RWPE2 (cell line): Measurements from ENCODE around the gene GDPD5.

Experiments used
- ATAC-seq: fragments of 200-7000 bp; cut with Tn5 transposase; 3 replicates; pipeline ENCODE4 v1.9.1; 2021; ENCODE audit warnings: low read depth
- DNase-seq: peaks from one replicate; pipeline ENCODE4 v3.0.0-alpha.2; 2020; ENCODE audit warnings: low spot score
- H3K27ac ChIP-seq: fragments of 450-650 bp; 2 replicates; pipeline ENCODE4 v1.5.1; 2017; ENCODE audit warnings: mild to moderate bottlenecking; ENCODE audit not compliant: poor library complexity, severe bottlenecking
- H3K27me3 ChIP-seq: fragments of 250-450 bp; sonication (Bioruptor Pico); 2 replicates; pipeline ENCODE4 v1.5.1; 2021; ENCODE audit warnings: mild to moderate bottlenecking, moderate library complexity; ENCODE audit not compliant: insufficient read depth, poor library complexity, severe bottlenecking
- H3K36me3 ChIP-seq: fragments of 250-450 bp; sonication (Bioruptor Pico); 2 replicates; pipeline ENCODE4 v1.5.1; 2020; ENCODE audit warnings: low read depth, mild to moderate bottlenecking, moderate library complexity
- H3K4me1 ChIP-seq: fragments of 250-450 bp; sonication (Bioruptor Pico); 2 replicates; pipeline ENCODE4 v1.5.1; 2021; ENCODE audit warnings: mild to moderate bottlenecking, moderate library complexity; ENCODE audit not compliant: insufficient read depth, poor library complexity, severe bottlenecking
- H3K4me3 ChIP-seq: fragments of 250-450 bp; sonication (Bioruptor Pico); 2 replicates; pipeline ENCODE4 v1.5.1; 2021; ENCODE audit warnings: mild to moderate bottlenecking, moderate library complexity; ENCODE audit not compliant: severe bottlenecking
- H3K9me3 ChIP-seq: fragments of 250-450 bp; sonication (Bioruptor Pico); 2 replicates; pipeline ENCODE4 v1.5.1; 2021; ENCODE audit warnings: mild to moderate bottlenecking, moderate library complexity; ENCODE audit not compliant: severe bottlenecking
- TF ChIP-seq, protein P1 (sequence below): fragments of 450-650 bp; IDR thresholded peaks from one replicate; pipeline ENCODE4 v1.5.1; 2017; ENCODE audit warnings: mild to moderate bottlenecking, moderate library complexity; ENCODE audit not compliant: poor library complexity, severe bottlenecking

The GDPD5 gene

DNA sequence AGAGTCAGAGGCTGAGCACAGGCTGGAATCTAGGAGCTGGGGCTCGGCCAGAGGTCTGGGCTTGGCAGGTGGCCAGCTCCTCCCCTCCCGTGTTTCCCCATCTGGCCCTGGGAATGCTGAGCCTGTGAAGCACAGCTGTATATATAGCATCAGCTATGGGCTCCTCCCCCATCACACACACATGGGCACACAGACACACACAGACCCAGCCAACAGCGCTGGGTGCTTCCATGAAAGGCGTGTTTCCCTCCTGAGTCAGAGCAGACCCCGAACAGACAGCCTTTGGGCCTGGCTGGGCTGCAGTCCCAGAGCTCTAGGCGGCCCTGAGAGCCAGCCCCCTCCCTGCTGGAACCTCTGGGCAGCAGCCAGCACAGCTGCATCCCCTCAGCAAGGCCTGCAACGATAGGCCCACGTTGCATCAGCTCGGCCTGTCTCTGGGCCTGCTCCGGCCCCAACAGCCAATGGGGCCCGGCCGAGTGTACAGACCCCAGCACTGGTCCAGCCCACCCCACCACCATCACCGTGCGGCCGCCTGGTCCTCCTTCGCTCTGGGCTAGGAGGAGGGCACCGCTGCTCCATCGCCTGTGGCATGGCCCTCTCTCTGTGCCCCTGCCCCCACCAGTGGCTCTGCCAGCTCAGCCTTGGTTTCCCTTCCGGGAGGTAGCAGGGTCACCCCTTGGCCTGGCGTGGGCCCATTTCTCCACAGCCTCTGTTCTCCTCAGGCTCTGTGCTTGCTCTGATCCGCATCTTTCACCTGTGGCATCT, 28.7 kb upstream of the GDPD5 start:
- TF ChIP-seq, protein P1, sequence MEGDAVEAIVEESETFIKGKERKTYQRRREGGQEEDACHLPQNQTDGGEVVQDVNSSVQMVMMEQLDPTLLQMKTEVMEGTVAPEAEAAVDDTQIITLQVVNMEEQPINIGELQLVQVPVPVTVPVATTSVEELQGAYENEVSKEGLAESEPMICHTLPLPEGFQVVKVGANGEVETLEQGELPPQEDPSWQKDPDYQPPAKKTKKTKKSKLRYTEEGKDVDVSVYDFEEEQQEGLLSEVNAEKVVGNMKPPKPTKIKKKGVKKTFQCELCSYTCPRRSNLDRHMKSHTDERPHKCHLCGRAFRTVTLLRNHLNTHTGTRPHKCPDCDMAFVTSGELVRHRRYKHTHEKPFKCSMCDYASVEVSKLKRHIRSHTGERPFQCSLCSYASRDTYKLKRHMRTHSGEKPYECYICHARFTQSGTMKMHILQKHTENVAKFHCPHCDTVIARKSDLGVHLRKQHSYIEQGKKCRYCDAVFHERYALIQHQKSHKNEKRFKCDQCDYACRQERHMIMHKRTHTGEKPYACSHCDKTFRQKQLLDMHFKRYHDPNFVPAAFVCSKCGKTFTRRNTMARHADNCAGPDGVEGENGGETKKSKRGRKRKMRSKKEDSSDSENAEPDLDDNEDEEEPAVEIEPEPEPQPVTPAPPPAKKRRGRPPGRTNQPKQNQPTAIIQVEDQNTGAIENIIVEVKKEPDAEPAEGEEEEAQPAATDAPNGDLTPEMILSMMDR: no peak
- peak; percentile 72 for ATAC-seq
- H3K27ac ChIP-seq: peak overlapping the region; percentile 21
- no peak overlapping the region for H3K4me3 ChIP-seq
- no peaks in the 10 kb centered on the region for H3K27me3 ChIP-seq
- no peaks in the 10 kb centered on the region for H3K36me3 ChIP-seq
- H3K9me3 ChIP-seq: no peaks in the 10 kb centered on the region
- H3K4me1 ChIP-seq: peaks cover 21% of the 10 kb centered on the region
- DNase-seq: no peak

DNA sequence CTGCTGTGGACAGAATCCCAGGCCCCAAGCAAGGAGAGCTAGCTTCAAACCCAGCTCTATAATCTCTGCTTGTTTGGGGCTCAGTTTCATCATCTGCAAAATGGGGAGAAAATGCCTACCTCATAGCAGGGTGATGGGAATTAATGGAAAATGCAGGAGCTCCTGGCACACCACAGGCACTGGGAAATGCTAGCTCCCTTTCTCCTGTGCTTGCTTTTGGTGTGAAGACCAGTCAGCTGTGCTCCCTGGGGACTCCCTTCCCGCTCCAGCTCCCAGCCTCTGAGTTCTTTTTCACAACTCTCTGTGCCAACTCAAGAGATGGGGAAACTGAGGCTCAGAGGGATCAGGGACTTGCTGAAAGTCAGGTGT, 28.1 kb upstream of the GDPD5 start:
- no peak for DNase-seq
- TF ChIP-seq, protein P1: no peak
- Histone ChIP-seq H3K27ac (no peak overlapping the region), H3K36me3 (no peaks in the 10 kb centered on the region), H3K4me1 (peaks cover 21% of the 10 kb centered on the region), H3K27me3 (no peaks in the 10 kb centered on the region), H3K4me3 (no peak overlapping the region), H3K9me3 (no peaks in the 10 kb centered on the region)
- no peak for ATAC-seq

DNA sequence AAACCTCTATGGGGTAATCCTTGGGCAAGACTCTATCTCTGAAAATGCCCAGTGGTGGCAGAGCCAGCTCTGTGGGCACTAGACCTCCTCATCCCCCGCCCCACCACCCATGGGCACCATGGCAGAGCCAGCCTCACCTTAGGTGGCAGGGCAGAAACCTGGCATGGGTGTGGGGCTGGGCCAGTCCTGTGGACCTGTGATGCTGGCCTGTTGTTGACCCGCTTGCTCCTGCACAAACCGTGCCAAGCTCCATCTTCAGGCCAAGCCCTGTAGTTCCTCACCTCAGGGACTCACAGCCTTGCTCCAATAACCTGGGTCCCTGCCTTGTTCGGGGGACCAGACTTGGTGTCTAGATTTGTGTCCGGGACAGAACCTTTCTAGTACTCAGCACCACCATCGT, 27.4 kb upstream of the GDPD5 start:
- DNase-seq (no peak), ATAC-seq (no peak)
- H3K9me3 ChIP-seq: no peaks in the 10 kb centered on the region
- H3K27ac ChIP-seq: no peak overlapping the region
- H3K27me3 ChIP-seq: no peaks in the 10 kb centered on the region
- no peak overlapping the region for H3K4me3 ChIP-seq
- no peaks in the 10 kb centered on the region for H3K36me3 ChIP-seq
- peaks cover 17% of the 10 kb centered on the region for H3K4me1 ChIP-seq
- TF ChIP-seq, protein P1: no peak

DNA sequence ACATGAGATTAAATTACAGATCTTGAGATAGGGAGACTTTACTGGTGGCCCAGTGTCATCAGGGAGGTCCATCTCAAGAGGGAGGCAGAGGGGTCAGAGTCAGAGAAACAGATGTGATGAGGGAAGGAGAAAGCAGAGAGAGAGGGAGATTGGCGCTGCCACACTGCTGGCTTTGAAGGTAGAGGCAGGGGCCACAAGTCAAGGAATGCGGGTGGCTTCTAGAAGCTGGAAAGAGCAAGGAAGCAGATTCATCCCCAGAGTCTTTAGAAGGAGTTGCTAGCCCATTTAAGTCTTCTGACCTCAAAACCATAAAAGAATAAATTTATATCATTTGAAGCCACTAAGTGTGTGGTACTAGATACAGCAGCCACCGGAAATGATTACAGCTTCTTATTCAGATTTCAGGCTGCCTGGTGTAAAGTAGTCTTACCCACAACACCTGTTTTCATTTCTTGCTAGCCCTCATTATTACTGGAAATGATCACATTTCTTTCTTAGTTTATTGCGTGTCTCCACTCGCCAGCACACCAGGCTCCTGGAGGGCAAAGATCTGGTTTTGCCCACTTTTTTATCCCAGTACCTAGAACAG, 23.7 kb upstream of the GDPD5 start:
- TF ChIP-seq, protein P1: no peak
- Histone ChIP-seq H3K4me1 (peaks cover 6% of the 10 kb centered on the region), H3K27me3 (no peaks in the 10 kb centered on the region), H3K9me3 (no peaks in the 10 kb centered on the region), H3K4me3 (no peak overlapping the region), H3K36me3 (no peaks in the 10 kb centered on the region), H3K27ac (no peak overlapping the region)
- ATAC-seq (no peak), DNase-seq (no peak)

DNA sequence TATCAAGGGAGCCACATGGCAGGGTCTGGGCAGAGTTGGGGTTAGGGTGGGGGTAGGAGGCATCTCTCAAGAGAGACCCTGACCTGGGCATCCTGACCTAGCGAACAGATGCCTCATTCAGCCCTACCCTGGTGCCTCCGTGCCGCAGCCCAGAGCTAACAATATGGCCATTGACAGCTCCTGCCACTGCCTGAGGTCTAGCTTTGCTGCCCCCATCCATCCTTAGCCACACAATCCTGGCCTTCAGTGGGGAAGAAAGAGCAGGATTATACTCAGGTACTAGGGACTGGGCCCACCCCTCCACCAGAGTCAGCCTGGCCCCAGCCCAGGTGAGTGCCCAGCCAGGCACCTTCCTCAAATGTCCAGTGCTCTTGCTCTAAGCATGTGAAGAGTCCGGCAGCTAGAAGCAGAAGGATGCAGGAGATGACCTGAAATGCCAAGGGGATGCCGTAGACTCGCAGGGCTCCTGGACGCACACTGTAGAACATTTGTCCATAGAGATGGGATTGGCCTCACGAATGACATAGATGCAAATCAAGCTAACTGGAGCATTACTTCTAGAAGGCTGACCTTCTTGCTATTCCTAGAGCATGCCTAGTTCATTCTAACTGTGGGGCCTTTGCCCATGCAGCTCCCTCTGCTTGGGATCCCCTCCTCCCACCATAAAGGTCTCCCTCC, 23.0 kb upstream of the GDPD5 start:
- H3K4me1 ChIP-seq: no peaks in the 10 kb centered on the region
- ATAC-seq: no peak
- no peak overlapping the region for H3K27ac ChIP-seq
- no peaks in the 10 kb centered on the region for H3K27me3 ChIP-seq
- H3K9me3 ChIP-seq: no peaks in the 10 kb centered on the region
- H3K36me3 ChIP-seq: no peaks in the 10 kb centered on the region
- no peak for DNase-seq
- TF ChIP-seq, protein P1: no peak
- H3K4me3 ChIP-seq: no peak overlapping the region
